Measurements from ENCODE around the gene IL12RB2. TPM values are rescaled to one million over a fixed set of nuclear protein-coding genes. Genes with fewer than 3 reads are reported as not detected.

IL12RB2 gene, protein sequence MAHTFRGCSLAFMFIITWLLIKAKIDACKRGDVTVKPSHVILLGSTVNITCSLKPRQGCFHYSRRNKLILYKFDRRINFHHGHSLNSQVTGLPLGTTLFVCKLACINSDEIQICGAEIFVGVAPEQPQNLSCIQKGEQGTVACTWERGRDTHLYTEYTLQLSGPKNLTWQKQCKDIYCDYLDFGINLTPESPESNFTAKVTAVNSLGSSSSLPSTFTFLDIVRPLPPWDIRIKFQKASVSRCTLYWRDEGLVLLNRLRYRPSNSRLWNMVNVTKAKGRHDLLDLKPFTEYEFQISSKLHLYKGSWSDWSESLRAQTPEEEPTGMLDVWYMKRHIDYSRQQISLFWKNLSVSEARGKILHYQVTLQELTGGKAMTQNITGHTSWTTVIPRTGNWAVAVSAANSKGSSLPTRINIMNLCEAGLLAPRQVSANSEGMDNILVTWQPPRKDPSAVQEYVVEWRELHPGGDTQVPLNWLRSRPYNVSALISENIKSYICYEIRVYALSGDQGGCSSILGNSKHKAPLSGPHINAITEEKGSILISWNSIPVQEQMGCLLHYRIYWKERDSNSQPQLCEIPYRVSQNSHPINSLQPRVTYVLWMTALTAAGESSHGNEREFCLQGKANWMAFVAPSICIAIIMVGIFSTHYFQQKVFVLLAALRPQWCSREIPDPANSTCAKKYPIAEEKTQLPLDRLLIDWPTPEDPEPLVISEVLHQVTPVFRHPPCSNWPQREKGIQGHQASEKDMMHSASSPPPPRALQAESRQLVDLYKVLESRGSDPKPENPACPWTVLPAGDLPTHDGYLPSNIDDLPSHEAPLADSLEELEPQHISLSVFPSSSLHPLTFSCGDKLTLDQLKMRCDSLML
- total RNA-seq = not detected in 2 replicates

DNA sequence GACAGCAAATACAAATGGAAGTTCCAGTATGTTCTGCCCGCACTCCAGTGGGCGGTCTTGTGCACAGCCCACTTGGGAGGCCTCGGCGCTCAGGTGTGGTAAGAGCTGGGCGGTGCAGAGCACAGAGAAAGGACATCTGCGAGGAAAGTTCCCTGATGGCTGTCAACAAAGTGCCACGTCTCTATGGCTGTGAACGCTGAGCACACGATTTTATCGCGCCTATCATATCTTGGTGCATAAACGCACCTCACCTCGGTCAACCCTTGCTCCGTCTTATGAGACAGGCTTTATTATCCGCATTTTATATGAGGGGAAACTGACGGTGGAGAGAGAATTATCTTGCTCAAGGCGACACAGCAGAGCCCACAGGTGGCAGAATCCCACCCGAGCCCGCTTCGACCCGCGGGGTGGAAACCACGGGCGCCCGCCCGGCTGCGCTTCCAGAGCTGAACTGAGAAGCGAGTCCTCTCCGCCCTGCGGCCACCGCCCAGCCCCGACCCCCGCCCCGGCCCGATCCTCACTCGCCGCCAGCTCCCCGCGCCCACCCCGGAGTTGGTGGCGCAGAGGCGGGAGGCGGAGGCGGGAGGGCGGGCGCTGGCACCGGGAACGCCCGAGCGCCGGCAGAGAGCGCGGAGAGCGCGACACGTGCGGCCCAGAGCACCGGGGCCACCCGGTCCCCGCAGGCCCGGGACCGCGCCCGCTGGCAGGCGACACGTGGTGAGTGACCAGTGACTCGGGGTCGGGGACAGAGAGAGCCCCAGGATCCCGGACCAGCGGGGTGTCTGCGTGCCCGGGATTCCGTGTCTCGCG lies at the start of gene IL12RB2:
TSS of gene IL12RB2 (plus strand) at position 623 of the 810 bp plus-strand sequence. CDS start 12,496 bp downstream, outside the sequence.

DNA sequence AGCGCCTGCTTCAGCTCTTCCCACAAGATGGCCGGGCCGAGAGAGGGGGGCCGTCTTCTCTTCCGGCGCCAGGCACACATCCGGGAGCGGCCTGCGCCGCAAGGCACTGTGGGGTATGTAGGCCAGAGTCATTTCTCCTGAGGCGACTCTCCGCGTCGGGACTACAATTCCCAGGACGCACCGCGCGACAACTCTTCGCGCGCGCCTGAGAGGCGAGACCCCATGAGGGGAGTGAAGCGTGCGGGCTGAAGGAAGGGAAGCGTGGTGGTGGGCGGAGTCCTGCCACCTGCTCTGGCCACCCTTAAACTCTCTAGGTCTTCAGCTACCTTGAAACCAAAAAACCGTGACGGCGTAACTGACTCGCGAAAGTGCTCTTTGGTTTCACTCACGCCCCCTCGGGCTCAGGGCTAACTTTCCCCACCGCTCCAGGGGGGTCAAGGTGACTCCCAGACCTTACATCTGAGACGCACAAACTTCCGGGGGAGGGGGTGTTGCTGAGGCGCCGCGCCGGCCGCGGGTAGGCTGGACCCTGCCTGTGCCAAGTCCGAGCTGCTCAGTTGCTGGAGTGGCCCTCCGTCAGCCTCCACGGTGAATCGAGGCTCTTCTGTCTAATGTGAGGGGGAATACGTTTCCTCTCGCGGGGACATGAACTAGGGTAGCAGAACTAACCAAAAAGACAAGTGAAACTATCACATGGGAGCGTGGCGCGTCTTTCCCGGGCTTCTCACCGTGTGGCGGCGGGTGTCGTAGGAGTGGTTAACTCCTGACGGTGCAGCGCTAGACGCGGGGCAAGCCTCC lies 122.9 kb downstream of the IL12RB2 start, which contains the start of gene SERBP1:
TSS of gene SERBP1 (minus strand) at position 45 of the 798 bp plus-strand sequence. CDS start 102 bp downstream, outside the sequence.

Other genes with a start within 250 kb of the IL12RB2 start
- not detected in 2 replicates for gene C1orf141, start 172.9 kb upstream of the IL12RB2 start, total RNA-seq
- not detected in 2 replicates for gene IL23R, start 141.4 kb upstream of the IL12RB2 start, total RNA-seq
- gene SERBP1, start 122.5 kb downstream of the IL12RB2 start, total RNA-seq = 221 and 225 TPM in 2 replicates